ENCODE data around the gene MFSD11. TPM values are rescaled to one million over a fixed set of nuclear protein-coding genes. Genes with fewer than 3 reads are reported as not detected.

The MFSD11 gene
- total and polyA plus RNA-seq, 2 of the 4 experiments (the other 2 are of a cell fraction), result 12.3 to 16.1 TPM

GRCh38 chr17:76722279-76722678 lies 15.6 kb upstream of the MFSD11 start:
- no peak overlapping the region for H3K23ac ChIP-seq (ENCODE audit: low read depth, low read length)
- H3K27ac ChIP-seq (ENCODE audit: insufficient read depth, low read length), result no peak overlapping the region
- no peak overlapping the region for H3K9ac ChIP-seq (ENCODE audit: low read depth, low read length)
- no peak overlapping the region for H3K56ac ChIP-seq (ENCODE audit: extremely low read depth, insufficient read depth, low read length)
- H3K4me1 ChIP-seq (ENCODE audit: control insufficient read depth, insufficient read depth, low read length), result peaks cover 3% of the 10 kb centered on the region; the same call in 1 of the 2 replicates
- DNase-seq, result no peak
- no peak overlapping the region for H2BK120ac ChIP-seq (ENCODE audit: low read depth, low read length)
- no peak overlapping the region for H3K4ac ChIP-seq (ENCODE audit: low read depth, low read length)
- no peak overlapping the region for H3K4me2 ChIP-seq (ENCODE audit: low read depth, low read length)
- ChIA-PET POLR2A (ENCODE audit: unreplicated experiment) (no interaction called here), CTCF (no interaction called here)
- no peak overlapping the region for H2AFZ ChIP-seq (replicated peaks; ENCODE audit: low read length, poor library complexity)
- intact Hi-C loops (cut with micrococcal nuclease), result no loop called here
- dilution Hi-C loops (cut with HindIII; ENCODE audit: low sequenced_read_pairs, unreplicated experiment), result no loop called here
- in situ Hi-C loops (cut with MboI; ENCODE audit: low sequenced_read_pairs), result no loop called here
- no peaks in the 10 kb centered on the region; the same call in 1 of the 2 replicates for H3K9me1 ChIP-seq (ENCODE audit: insufficient read depth, low read length)
- ATAC-seq (ENCODE audit: low read depth), result no peak
- peaks cover 55% of the 10 kb centered on the region for H3K36me3 ChIP-seq (ENCODE audit: control insufficient read depth, insufficient read depth, low read length)
- H4K20me1 ChIP-seq (ENCODE audit: insufficient read depth, low read length), result peaks cover 35% of the 10 kb centered on the region
- TF ChIP-seq MAFK (IDR thresholded peaks at IDR 0.05; ENCODE audit: low read depth, low read length) (no peak), CHD1 (IDR thresholded peaks at IDR 0.05; ENCODE audit: low read depth, low read length) (no peak), MAZ (IDR thresholded peaks at IDR 0.05; ENCODE audit: borderline replicate concordance, low read depth, low read length) (no peak), USF2 (IDR thresholded peaks at IDR 0.05; ENCODE audit: low read depth, low read length) (no peak), RAD21 (IDR thresholded peaks at IDR 0.05; ENCODE audit: low read length) (no peak), CTCF (conservative IDR thresholded peaks at IDR 0.05; ENCODE audit: low read depth, low read length) (no peak)
- H2BK5ac ChIP-seq (ENCODE audit: low read depth, low read length, poor library complexity, severe bottlenecking), result no peak overlapping the region
- no TSS peak for BruUV-seq (replicated peaks)
- H3K9me3 ChIP-seq (ENCODE audit: control insufficient read depth, insufficient read depth, low read length), result no peaks in the 10 kb centered on the region
- H4K5ac ChIP-seq (ENCODE audit: low read depth, low read length), result no peak overlapping the region
- H4K8ac ChIP-seq (ENCODE audit: low read depth in 2 of 2, low read length in 2 of 2), result no peak overlapping the region
- no peak overlapping the region for H2BK20ac ChIP-seq (ENCODE audit: low read depth, low read length)
- WGBS, 2 experiments (ENCODE audit: extremely low coverage in 2 of 2, insufficient read length in 1 of 2), result 100% methylated on average over 1 of the region's 8 CpGs; no CpG with 5 or more reads in 1 of the 2 experiments
- H3K18ac ChIP-seq (ENCODE audit: low read depth, low read length), result no peak overlapping the region
- H2AK9ac ChIP-seq (replicated peaks; ENCODE audit: low read depth, low read length, poor library complexity), result no peak overlapping the region
- H4K91ac ChIP-seq (ENCODE audit: insufficient read depth, low read depth, low read length), result no peak overlapping the region
- H2AK5ac ChIP-seq (ENCODE audit: low read depth, low read length), result no peak overlapping the region
- H2BK15ac ChIP-seq (ENCODE audit: low read depth, low read length), result no peak overlapping the region
- H3K27me3 ChIP-seq (ENCODE audit: control insufficient read depth, insufficient read depth, low read length), result no peaks in the 10 kb centered on the region
- H3K4me3 ChIP-seq (ENCODE audit: insufficient read depth, low read depth, low read length), result no peak overlapping the region
- peaks cover 37 to 74% of the 10 kb centered on the region in 2 experiments for H3K79me1 ChIP-seq (ENCODE audit: low read depth in 1 of 2, low read length in 2 of 2)
- H3K14ac ChIP-seq (replicated peaks; ENCODE audit: low read depth, low read length), result no peak overlapping the region

Data from IMR-90 (cell line).